HG03135 (cell line): ENCODE results near the gene NANOG.
A peak's percentile ranks its signal among the peaks of the same experiment; 100 is the strongest.
"Not testable (repeated sequence)": the region's sequence is repeated elsewhere in the genome, so short reads cannot be mapped to it uniquely, and the experiment has no call there.

ENCODE experiments used
- ATAC-seq: cut with Tn5 transposase; IDR thresholded peaks from one replicate; pipeline ENCODE4 v1.9.1; 2021; ENCODE audit warnings: mild to moderate bottlenecking, moderate library complexity; ENCODE audit not compliant: unreplicated experiment

Gene NANOG

GRCh38 chr12:7801460-7801859 is 12.3 kb downstream of the NANOG start:
- no peak for ATAC-seq

GRCh38 chr12:7806319-7806718 is 17.1 kb downstream of the NANOG start:
- ATAC-seq, result not testable (repeated sequence)

GRCh38 chr12:7806863-7807487 is 17.8 kb downstream of the NANOG start:
- ATAC-seq, result no peak

GRCh38 chr12:7825754-7826153 is 36.6 kb downstream of the NANOG start:
- not testable (repeated sequence) for ATAC-seq

- ATAC-seq, result not testable (repeated sequence)
Observed at GRCh38 chr12:7829737-7830136, 40.5 kb downstream of the NANOG start.

- no peak for ATAC-seq
Observed at GRCh38 chr12:7832059-7832696, 43.0 kb downstream of the NANOG start.

- ATAC-seq, result not testable (repeated sequence)
Observed at GRCh38 chr12:7833201-7833600, 44.0 kb downstream of the NANOG start.

- no peak for ATAC-seq
Observed at GRCh38 chr12:7833831-7834230, 44.6 kb downstream of the NANOG start.

GRCh38 chr12:7834701-7835100 is 45.5 kb downstream of the NANOG start:
- no peak for ATAC-seq

- no peak for ATAC-seq
Observed at GRCh38 chr12:7835116-7835515, 45.9 kb downstream of the NANOG start.

- ATAC-seq, result no peak
Observed at GRCh38 chr12:7835766-7836165, 46.6 kb downstream of the NANOG start.

- ATAC-seq, result no peak
Observed at GRCh38 chr12:7837366-7837765, 48.2 kb downstream of the NANOG start.

GRCh38 chr12:7839226-7839625 is 50.0 kb downstream of the NANOG start:
- not testable (repeated sequence) for ATAC-seq

GRCh38 chr12:7839848-7840247 is 50.6 kb downstream of the NANOG start:
- not testable (repeated sequence) for ATAC-seq

- ATAC-seq, result not testable (repeated sequence)
Observed at GRCh38 chr12:7842444-7842843, 53.2 kb downstream of the NANOG start.

GRCh38 chr12:7843149-7843548 is 53.9 kb downstream of the NANOG start:
- ATAC-seq, result not testable (repeated sequence)

GRCh38 chr12:7843583-7843982 is 54.4 kb downstream of the NANOG start:
- ATAC-seq, result not testable (repeated sequence)

- ATAC-seq, result no peak
Observed at GRCh38 chr12:7844116-7844515, 54.9 kb downstream of the NANOG start.

GRCh38 chr12:7847226-7848097 is 58.3 kb downstream of the NANOG start:
- peak; percentile 83 for ATAC-seq

- not testable (repeated sequence) for ATAC-seq
Observed at GRCh38 chr12:7848098-7848422, 58.9 kb downstream of the NANOG start.
